Breast epithelium (tissue), 4 donors: ENCODE data around the gene CASZ1. TPM values are rescaled to one million over a fixed set of nuclear protein-coding genes. Genes with fewer than 3 reads are reported as not detected.

ENCODE experiments used
- DNase-seq, 2 donors: peaks; one replicate each; pipeline ENCODE4 v3.0.0-alpha.2; 2019; ENCODE audit warnings: low spot score in 2 of 2
- H3K27ac ChIP-seq, 2 donors: fragments of 200-600 bp; sonication (generic) in 1 of 2; one replicate each; pipeline ENCODE4 v1.5.1; 2016 to 2019; ENCODE audit warnings: mild to moderate bottlenecking in 1 of 2
- H3K27me3 ChIP-seq, 2 donors: fragments of 200-600 bp; sonication (generic) in 1 of 2; one replicate each; pipeline versions ENCODE4 v1.5.1 to v1.6.0; 2017 to 2019; ENCODE audit warnings: control low read depth in 1 of 2, mild to moderate bottlenecking in 1 of 2
- H3K36me3 ChIP-seq: fragments of 200-600 bp; one replicate; pipeline ENCODE4 v1.5.1; 2019
- H3K4me1 ChIP-seq, 2 donors: fragments of 200-600 bp; sonication (generic); one replicate each; pipeline ENCODE4 v1.5.1; 2016 to 2019; ENCODE audit warnings: control low read depth in 1 of 2
- H3K4me3 ChIP-seq, 3 donors: fragments of 200-600 bp; sonication (generic); 1 replicate in 2 of 3; 2 replicates in 1 of 3; pipeline ENCODE4 v1.5.1; 2016 to 2019; ENCODE audit warnings: mild to moderate bottlenecking in 3 of 3, moderate library complexity in 2 of 3
- H3K9me3 ChIP-seq, 2 donors: fragments of 200-600 bp; sonication (generic) in 1 of 2; one replicate each; pipeline ENCODE4 v1.5.1; 2016 to 2019; ENCODE audit warnings: control low read depth in 1 of 2
- POLR2A ChIP-seq: fragments of 450-650 bp; IDR thresholded peaks from one replicate; pipeline ENCODE4 v1.6.1; 2016; ENCODE audit warnings: antibody characterized with exemption, mild to moderate bottlenecking, moderate library complexity
- POLR2AphosphoS5 ChIP-seq, 3 donors: sonication (generic); formaldehyde crosslinking; IDR thresholded peaks; one replicate each; pipeline ENCODE4 v1.6.1; 2017; ENCODE audit warnings: antibody characterized with exemption in 3 of 3
- intact Hi-C: fragments of 100-400 bp; cut with DNase I; formaldehyde crosslinking; loops from one replicate; pipeline ENCODE4 v1.15.1; 2023; ENCODE audit warnings: low total_unique reads
- total RNA-seq, 3 donors: library from RNA; depleted of rRNA; stranded (reverse); fragments of >200 nt; gene quantifications; one replicate each; pipeline ENCODE4 v1.1.0, GENCODE V29; 2016
- TF ChIP-seq, protein P1 (sequence below), 3 donors: fragments of 450-650 bp; IDR thresholded peaks; one replicate each; pipeline ENCODE4 v1.5.1; 2016 to 2017; ENCODE audit warnings: antibody characterized with exemption in 3 of 3, mild to moderate bottlenecking in 3 of 3, moderate library complexity in 3 of 3

CASZ1 gene
- total RNA-seq, 3 donors from 2014 or later, result 1.1 to 39.1 (median 32.4) TPM

DNA sequence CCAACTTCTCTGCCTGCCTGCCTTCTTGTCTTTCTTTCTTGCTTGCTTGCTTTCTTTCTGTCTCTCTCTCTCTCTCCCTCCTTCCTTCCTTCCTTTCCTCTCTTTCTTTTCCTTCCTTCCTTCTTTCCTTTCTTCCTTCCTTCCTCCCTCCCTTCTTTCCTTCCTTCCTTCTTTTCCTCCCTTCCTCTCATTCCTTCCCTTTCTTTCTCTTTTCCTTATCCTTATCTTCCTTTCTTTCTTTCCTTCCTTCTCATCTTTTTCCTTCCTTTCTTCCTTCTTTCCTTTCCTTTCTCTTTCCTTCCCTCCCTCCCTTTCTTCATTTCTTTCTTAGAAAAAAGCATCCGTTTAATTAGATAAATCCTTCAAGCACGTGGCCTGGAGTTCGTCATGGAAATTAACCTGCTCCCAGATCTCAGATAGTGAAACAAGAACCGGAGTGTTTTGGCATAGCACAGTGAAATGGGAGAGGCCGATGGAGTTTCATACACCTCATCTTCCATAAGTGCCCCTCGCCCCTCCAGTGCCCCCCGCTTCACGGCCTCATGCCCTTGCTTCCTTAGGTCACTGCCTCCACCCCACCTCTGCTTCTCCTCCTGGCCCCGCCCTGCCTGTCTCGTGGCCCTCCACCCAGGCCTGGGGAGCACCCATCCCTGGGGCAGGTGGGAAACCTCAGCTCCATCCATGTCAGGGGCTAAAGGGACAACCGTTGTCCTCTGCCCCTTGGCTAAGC, 11.3 kb downstream of the CASZ1 start:
- peaks cover 0 to 12% of the 10 kb centered on the region in 2 donors for H3K4me1 ChIP-seq
- intact Hi-C loops, result no loop called here
- H3K9me3 ChIP-seq, result no peaks in the 10 kb centered on the region
- TF ChIP-seq POLR2A, result no peak
- TF ChIP-seq, protein P1, sequence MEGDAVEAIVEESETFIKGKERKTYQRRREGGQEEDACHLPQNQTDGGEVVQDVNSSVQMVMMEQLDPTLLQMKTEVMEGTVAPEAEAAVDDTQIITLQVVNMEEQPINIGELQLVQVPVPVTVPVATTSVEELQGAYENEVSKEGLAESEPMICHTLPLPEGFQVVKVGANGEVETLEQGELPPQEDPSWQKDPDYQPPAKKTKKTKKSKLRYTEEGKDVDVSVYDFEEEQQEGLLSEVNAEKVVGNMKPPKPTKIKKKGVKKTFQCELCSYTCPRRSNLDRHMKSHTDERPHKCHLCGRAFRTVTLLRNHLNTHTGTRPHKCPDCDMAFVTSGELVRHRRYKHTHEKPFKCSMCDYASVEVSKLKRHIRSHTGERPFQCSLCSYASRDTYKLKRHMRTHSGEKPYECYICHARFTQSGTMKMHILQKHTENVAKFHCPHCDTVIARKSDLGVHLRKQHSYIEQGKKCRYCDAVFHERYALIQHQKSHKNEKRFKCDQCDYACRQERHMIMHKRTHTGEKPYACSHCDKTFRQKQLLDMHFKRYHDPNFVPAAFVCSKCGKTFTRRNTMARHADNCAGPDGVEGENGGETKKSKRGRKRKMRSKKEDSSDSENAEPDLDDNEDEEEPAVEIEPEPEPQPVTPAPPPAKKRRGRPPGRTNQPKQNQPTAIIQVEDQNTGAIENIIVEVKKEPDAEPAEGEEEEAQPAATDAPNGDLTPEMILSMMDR (IDR thresholded peaks at IDR 0.05), result no peak
- no peak for TF ChIP-seq POLR2AphosphoS5 (IDR thresholded peaks at IDR 0.05)
- no peak for DNase-seq
- H3K4me3 ChIP-seq, result no peak overlapping the region
- no peaks in the 10 kb centered on the region for H3K36me3 ChIP-seq
- H3K27ac ChIP-seq, result peak overlapping the region; percentile 33 to 55
- H3K27me3 ChIP-seq, result peaks cover 0 to 7% of the 10 kb centered on the region in 2 donors

DNA sequence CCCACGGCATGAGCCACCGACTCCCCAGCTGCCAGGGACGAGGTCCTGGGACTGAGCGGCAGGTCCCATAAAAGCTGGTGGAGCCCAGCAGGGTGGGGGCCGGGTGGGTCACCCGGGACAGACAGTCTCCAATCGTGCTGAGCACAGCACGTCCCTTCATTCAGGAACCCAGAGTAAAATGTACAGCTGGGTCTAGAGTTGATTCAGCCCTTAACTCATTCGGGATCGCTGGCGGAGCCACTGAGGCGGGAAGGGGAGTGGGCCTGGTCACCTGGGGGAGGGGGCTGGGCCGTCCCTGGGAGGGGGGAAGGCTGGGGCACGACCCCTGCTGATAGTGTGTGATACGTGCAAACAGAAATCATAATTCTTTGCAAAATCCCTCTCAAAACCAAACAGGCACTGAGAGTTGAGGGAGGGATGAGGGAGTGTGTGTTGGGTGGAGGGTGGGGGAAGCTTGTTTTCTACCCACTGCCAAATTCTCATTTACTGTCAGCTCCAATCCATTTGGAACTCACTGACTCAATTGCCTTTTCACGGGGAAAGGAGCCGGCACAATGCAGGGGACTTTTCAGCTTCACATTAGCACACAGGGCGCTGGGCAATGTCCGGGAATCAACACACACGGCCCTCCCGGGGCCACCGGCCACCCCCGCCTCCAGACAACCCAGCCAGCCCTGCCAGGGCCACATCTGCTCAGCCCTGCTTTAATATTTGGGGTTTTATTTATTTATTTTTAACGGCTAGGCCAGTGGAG, 13.8 kb downstream of the CASZ1 start:
- Histone ChIP-seq H3K27me3 (no peaks in the 10 kb centered on the region), H3K36me3 (no peaks in the 10 kb centered on the region), H3K9me3 (no peaks in the 10 kb centered on the region), H3K27ac (peak overlapping the region in 1 of 2 donors; percentile 92), H3K4me1 (peaks cover 0 to 12% of the 10 kb centered on the region in 2 donors), H3K4me3 (no peak overlapping the region)
- no peak for DNase-seq
- TF ChIP-seq POLR2AphosphoS5 (IDR thresholded peaks at IDR 0.05) (no peak), POLR2A (no peak)
- TF ChIP-seq, protein P1 (IDR thresholded peaks at IDR 0.05), result no peak
- intact Hi-C loops, result no loop called here

DNA sequence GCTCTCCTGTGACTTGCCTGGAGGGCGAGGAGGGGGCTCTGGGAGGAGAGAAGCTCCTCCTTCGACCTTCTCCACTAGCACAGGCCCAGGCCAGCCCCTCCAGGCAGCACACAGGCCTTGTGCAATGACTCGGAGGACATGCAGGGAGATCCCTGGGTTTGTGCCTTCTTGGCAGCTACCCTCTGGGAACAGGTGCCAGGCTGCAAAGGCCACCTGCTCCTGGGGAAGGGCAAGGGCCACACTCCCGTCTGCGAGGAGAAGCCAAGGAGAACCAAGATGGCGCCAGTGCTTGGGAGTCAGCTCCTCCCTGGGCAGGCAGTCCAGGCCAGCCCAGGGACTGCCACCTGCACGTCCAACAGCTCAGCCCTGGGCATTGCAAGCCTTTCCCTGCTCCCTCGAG, 15.3 kb downstream of the CASZ1 start:
- H3K27ac ChIP-seq, result peak overlapping the region; percentile 92 to 95
- no peaks in the 10 kb centered on the region for H3K27me3 ChIP-seq
- H3K4me1 ChIP-seq, result peaks cover 0 to 11% of the 10 kb centered on the region in 2 donors
- no peak for DNase-seq
- no peaks in the 10 kb centered on the region for H3K36me3 ChIP-seq
- peak overlapping the region in 1 of 3 donors; percentile 9 for H3K4me3 ChIP-seq
- H3K9me3 ChIP-seq, result no peaks in the 10 kb centered on the region
- intact Hi-C loops, result no loop called here
- TF ChIP-seq POLR2A (no peak), POLR2AphosphoS5 (IDR thresholded peaks at IDR 0.05) (no peak)
- TF ChIP-seq, protein P1 (IDR thresholded peaks at IDR 0.05), result no peak

DNA sequence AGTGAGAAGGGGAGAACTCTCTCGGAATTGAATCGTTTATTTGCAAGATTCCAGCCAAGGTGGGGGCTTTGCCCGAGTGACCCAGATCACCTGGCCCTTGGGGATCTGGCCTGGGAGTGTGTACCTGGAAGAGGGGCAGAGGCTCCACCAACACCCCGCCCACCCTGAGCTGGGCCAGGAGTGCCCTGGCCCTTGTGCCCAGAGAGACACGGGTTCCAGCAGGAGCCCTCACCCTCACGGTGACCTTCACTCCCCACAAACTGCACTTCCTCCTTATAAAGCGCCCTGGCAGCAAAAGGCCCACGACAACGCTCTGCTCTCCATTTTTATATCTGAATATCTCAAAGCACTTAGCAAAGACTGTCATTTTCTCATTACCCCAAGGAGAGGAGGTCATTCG, 16.6 kb downstream of the CASZ1 start:
- H3K27me3 ChIP-seq, result no peaks in the 10 kb centered on the region
- intact Hi-C loops, result no loop called here
- no peak for TF ChIP-seq POLR2AphosphoS5 (IDR thresholded peaks at IDR 0.05)
- TF ChIP-seq, protein P1 (IDR thresholded peaks at IDR 0.05), result no peak
- TF ChIP-seq POLR2A, result no peak
- no peaks in the 10 kb centered on the region for H3K9me3 ChIP-seq
- DNase-seq, result no peak
- no peaks in the 10 kb centered on the region for H3K36me3 ChIP-seq
- peak overlapping the region in 1 of 3 donors; percentile 34 for H3K4me3 ChIP-seq
- peak overlapping the region; percentile 92 to 95 for H3K27ac ChIP-seq
- peaks cover 0 to 15% of the 10 kb centered on the region in 2 donors for H3K4me1 ChIP-seq

DNA sequence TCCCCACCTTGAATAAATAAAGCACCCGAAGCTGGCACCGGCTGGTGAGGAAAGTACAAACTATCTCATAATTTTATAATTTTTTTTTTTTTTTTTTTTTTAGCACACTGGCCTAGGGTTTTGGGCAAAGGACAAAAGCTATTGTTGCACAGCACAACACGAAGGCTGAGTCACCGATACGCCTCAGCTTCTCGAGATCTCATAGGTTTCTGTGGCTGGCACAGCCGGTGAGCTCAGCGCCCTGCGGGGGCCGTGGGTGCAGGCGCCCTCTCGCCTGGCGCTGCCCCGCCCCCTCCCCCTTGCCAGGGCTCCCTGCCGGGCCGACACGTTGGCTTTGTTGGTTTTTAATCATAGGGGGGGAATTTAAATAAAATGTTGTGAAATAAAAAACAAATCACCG, 17.2 kb downstream of the CASZ1 start:
- Histone ChIP-seq H3K36me3 (no peaks in the 10 kb centered on the region), H3K27me3 (no peaks in the 10 kb centered on the region), H3K27ac (peak overlapping the region; percentile 92 to 95), H3K4me3 (peak overlapping the region in 2 of 3 donors; percentile 21 to 34), H3K4me1 (peaks cover 0 to 20% of the 10 kb centered on the region in 2 donors), H3K9me3 (no peaks in the 10 kb centered on the region)
- peak in 1 of 2 donors; percentile 80 for DNase-seq
- intact Hi-C loops, result no loop called here
- peak in 1 of 3 donors; percentile 47 for TF ChIP-seq POLR2AphosphoS5 (IDR thresholded peaks at IDR 0.05)
- TF ChIP-seq, protein P1 (IDR thresholded peaks at IDR 0.05), result no peak
